ENCODE measurements around the gene CEMIP2.
"Not testable (repeated sequence)": the region's sequence is repeated elsewhere in the genome, so short reads cannot be mapped to it uniquely, and the experiment has no call there.

The CEMIP2 gene

GRCh38 chr9:71768388-71769174 is at the start of gene CEMIP2:
Gene CEMIP2 (minus strand): TSS chr9:71768513. CDS start chr9:71750373, 18,140 bp downstream.
- DNase-seq (ENCODE audit: low read depth in 3 of 3) = peak; percentile 75 to 85 (median 83)

- DNase-seq (ENCODE audit: low read depth in 3 of 3) = no peak
These were observed 48.7 kb upstream of the CEMIP2 start for GRCh38 chr9:71816916-71817451.

- no peak for DNase-seq (ENCODE audit: low read depth in 3 of 3)
These were observed 46.5 kb upstream of the CEMIP2 start for GRCh38 chr9:71814815-71815214.

- DNase-seq (ENCODE audit: low read depth in 3 of 3) = no peak
These were observed 45.9 kb upstream of the CEMIP2 start for GRCh38 chr9:71814226-71814625.

GRCh38 chr9:71812385-71812784 is 44.1 kb upstream of the CEMIP2 start:
- no peak for DNase-seq (ENCODE audit: low read depth in 3 of 3)

- no peak for DNase-seq (ENCODE audit: low read depth in 3 of 3)
These were observed 39.8 kb upstream of the CEMIP2 start for GRCh38 chr9:71808068-71808467.

- peak in 2 of 3 experiments; percentile 26 to 43 for DNase-seq (ENCODE audit: low read depth in 3 of 3)
These were observed 38.6 kb upstream of the CEMIP2 start for GRCh38 chr9:71806901-71807307.

- DNase-seq (ENCODE audit: low read depth in 3 of 3) = not testable (repeated sequence)
These were observed 36.8 kb upstream of the CEMIP2 start for GRCh38 chr9:71805096-71805495.

GRCh38 chr9:71801826-71802225 is 33.5 kb upstream of the CEMIP2 start:
- no peak for DNase-seq (ENCODE audit: low read depth in 3 of 3)

- DNase-seq (ENCODE audit: low read depth in 3 of 3) = no peak
These were observed 29.0 kb upstream of the CEMIP2 start for GRCh38 chr9:71797266-71797665.

- no peak for DNase-seq (ENCODE audit: low read depth in 3 of 3)
These were observed 27.9 kb upstream of the CEMIP2 start for GRCh38 chr9:71796100-71796767.

- no peak for DNase-seq (ENCODE audit: low read depth in 3 of 3)
These were observed 26.9 kb upstream of the CEMIP2 start for GRCh38 chr9:71795097-71795813.

- no peak for DNase-seq (ENCODE audit: low read depth in 3 of 3)
These were observed 25.2 kb upstream of the CEMIP2 start for GRCh38 chr9:71793386-71794105.

- no peak for DNase-seq (ENCODE audit: low read depth in 3 of 3)
These were observed 23.6 kb upstream of the CEMIP2 start for GRCh38 chr9:71791875-71792274.

GRCh38 chr9:71790296-71790695 is 22.0 kb upstream of the CEMIP2 start:
- no peak for DNase-seq (ENCODE audit: low read depth in 3 of 3)

- peak; percentile 56 to 77 (median 73) for DNase-seq (ENCODE audit: low read depth in 3 of 3)
These were observed 14.8 kb upstream of the CEMIP2 start for GRCh38 chr9:71783120-71783523.

GRCh38 chr9:71781391-71781790 is 13.1 kb upstream of the CEMIP2 start:
- no peak for DNase-seq (ENCODE audit: low read depth in 3 of 3)

GRCh38 chr9:71780953-71781352 is 12.6 kb upstream of the CEMIP2 start:
- DNase-seq (ENCODE audit: low read depth in 3 of 3) = no peak

- no peak for DNase-seq (ENCODE audit: low read depth in 3 of 3)
These were observed 9.8 kb upstream of the CEMIP2 start for GRCh38 chr9:71778085-71778484.

GRCh38 chr9:71774920-71775319 is 6.6 kb upstream of the CEMIP2 start:
- DNase-seq (ENCODE audit: low read depth in 3 of 3) = no peak

GRCh38 chr9:71772726-71773125 is 4.4 kb upstream of the CEMIP2 start:
- DNase-seq (ENCODE audit: low read depth in 3 of 3) = no peak

GRCh38 chr9:71770170-71770569 is 1.9 kb upstream of the CEMIP2 start:
- DNase-seq (ENCODE audit: low read depth in 3 of 3) = no peak

Measured in stimulated activated CD4-positive, alpha-beta T cell treated with anti-CD3 and anti-CD28 coated beads, TNF-alpha, amount 100 ng/mL, for 4 hours (primary cell).